Neural cell (in vitro differentiated cells): ENCODE results near the gene RAPGEF4.

Experiments used
- EP300 ChIP-seq: fragments of 450-650 bp; conservative IDR thresholded peaks from 2 replicates; pipeline ENCODE4 v1.6.1; 2014; ENCODE audit warnings: antibody characterized with exemption, mild to moderate bottlenecking, moderate library complexity; ENCODE audit not compliant: poor library complexity, severe bottlenecking
- EZH2 ChIP-seq: fragments of 200-600, 300-800 bp; shearing (Covaris generic), sonication (generic); IDR thresholded peaks from 2 replicates; pipeline ENCODE4 v1.6.1; 2014; ENCODE audit warnings: antibody characterized with exemption, low read length, borderline replicate concordance, mild to moderate bottlenecking; ENCODE audit not compliant: insufficient read depth, poor library complexity, severe bottlenecking
- MXI1 ChIP-seq: fragments of 450-650 bp; conservative IDR thresholded peaks from 2 replicates; pipeline ENCODE4 v1.6.1; 2014; ENCODE audit warnings: antibody characterized with exemption, mild to moderate bottlenecking; ENCODE audit not compliant: poor library complexity, severe bottlenecking
- POLR2AphosphoS5 ChIP-seq: IDR thresholded peaks from 2 replicates; pipeline ENCODE4 v1.6.1; 2012
- RAD21 ChIP-seq: fragments of 450-650 bp; conservative IDR thresholded peaks from 2 replicates; pipeline ENCODE4 v1.6.1; 2014; ENCODE audit warnings: antibody characterized with exemption, mild to moderate bottlenecking, moderate library complexity
- SMC3 ChIP-seq: fragments of 450-650 bp; conservative IDR thresholded peaks from 2 replicates; pipeline ENCODE4 v1.6.1; 2014; ENCODE audit warnings: antibody characterized with exemption, mild to moderate bottlenecking, moderate library complexity; ENCODE audit not compliant: poor library complexity
- TAF1 ChIP-seq: IDR thresholded peaks from 2 replicates; pipeline ENCODE4 v1.6.1; 2012; ENCODE audit warnings: low read depth
- TF ChIP-seq, protein P1 (sequence below): fragments of 450-650 bp; IDR thresholded peaks from 2 replicates; pipeline ENCODE4 v1.5.1; 2014; ENCODE audit warnings: antibody characterized with exemption, mild to moderate bottlenecking, moderate library complexity; ENCODE audit not compliant: poor library complexity, severe bottlenecking

DNA sequence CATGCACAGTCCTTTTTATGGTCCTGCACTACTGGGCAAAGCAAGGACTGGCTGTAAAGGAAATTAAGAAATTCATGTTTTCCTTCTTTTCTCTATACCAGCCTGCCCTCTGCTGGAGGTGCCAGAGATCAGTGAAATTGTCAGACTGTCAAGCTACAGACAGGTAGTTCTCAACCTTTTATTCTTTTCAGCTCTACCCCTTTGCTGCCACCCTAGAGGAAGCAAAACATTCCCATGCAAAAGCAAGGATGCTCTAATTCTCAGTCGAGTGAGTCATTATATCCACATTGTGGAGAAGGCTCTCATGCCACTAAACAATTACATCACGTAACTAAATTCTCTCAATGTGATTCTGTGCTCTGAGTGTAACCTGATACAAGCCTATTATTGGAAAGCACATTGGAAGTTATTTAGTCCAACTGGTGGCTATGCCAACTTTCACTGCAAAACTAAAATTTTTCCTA is 25.0 kb upstream of the RAPGEF4 start:
- TF ChIP-seq, protein P1, sequence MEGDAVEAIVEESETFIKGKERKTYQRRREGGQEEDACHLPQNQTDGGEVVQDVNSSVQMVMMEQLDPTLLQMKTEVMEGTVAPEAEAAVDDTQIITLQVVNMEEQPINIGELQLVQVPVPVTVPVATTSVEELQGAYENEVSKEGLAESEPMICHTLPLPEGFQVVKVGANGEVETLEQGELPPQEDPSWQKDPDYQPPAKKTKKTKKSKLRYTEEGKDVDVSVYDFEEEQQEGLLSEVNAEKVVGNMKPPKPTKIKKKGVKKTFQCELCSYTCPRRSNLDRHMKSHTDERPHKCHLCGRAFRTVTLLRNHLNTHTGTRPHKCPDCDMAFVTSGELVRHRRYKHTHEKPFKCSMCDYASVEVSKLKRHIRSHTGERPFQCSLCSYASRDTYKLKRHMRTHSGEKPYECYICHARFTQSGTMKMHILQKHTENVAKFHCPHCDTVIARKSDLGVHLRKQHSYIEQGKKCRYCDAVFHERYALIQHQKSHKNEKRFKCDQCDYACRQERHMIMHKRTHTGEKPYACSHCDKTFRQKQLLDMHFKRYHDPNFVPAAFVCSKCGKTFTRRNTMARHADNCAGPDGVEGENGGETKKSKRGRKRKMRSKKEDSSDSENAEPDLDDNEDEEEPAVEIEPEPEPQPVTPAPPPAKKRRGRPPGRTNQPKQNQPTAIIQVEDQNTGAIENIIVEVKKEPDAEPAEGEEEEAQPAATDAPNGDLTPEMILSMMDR, result peak; percentile 81
- peak; percentile 78 for TF ChIP-seq SMC3
- no peak for TF ChIP-seq EP300
- TF ChIP-seq POLR2AphosphoS5, result no peak
- TF ChIP-seq EZH2, result no peak
- TF ChIP-seq TAF1, result no peak
- no peak for TF ChIP-seq MXI1
- peak; percentile 82 for TF ChIP-seq RAD21
